ENCODE results near the gene LMBR1. TPM values are rescaled to one million over a fixed set of nuclear protein-coding genes. Genes with fewer than 3 reads are reported as not detected.

Gene LMBR1
- total RNA-seq, 6 experiments from 2014 or later, result 33.1 to 37.8 (median 36.1) TPM

- no peak for TF ChIP-seq CTCF (IDR thresholded peaks at IDR 0.05)
- peaks cover 8% of the 10 kb centered on the region for H3K27me3 Mint-ChIP-seq (ENCODE audit: insufficient read depth)
- no peaks in the 10 kb centered on the region for H3K4me1 Mint-ChIP-seq (ENCODE audit: low read depth)
- no peak overlapping the region for H3K4me3 Mint-ChIP-seq
- no peak overlapping the region for H3K27ac Mint-ChIP-seq
- no peak for DNase-seq
- peaks cover 19% of the 10 kb centered on the region; the same call in 1 of the 2 replicates for H3K9me3 Mint-ChIP-seq
- H3K36me3 Mint-ChIP-seq (ENCODE audit: low read depth), result no peaks in the 10 kb centered on the region; the same call in 1 of the 2 replicates
Observed at GRCh38 chr7:156629873-156630272, 263.1 kb downstream of the LMBR1 start.

- Mint-ChIP-seq H3K9me3 (peaks cover 19% of the 10 kb centered on the region; the same call in 1 of the 2 replicates), H3K4me1 (ENCODE audit: low read depth) (no peaks in the 10 kb centered on the region), H3K27ac (no peak overlapping the region), H3K4me3 (no peak overlapping the region), H3K27me3 (ENCODE audit: insufficient read depth) (peaks cover 8% of the 10 kb centered on the region), H3K36me3 (ENCODE audit: low read depth) (no peaks in the 10 kb centered on the region; the same call in 1 of the 2 replicates)
- no peak for DNase-seq
- no peak for TF ChIP-seq CTCF (IDR thresholded peaks at IDR 0.05)
Observed at GRCh38 chr7:156628562-156628961, 264.4 kb downstream of the LMBR1 start.

Other genes starting within 250 kb of the LMBR1 start
- 10 to 100 TPM; 13.1 to 21.1 (median 14.9) TPM for gene NOM1, start 56.5 kb upstream of the LMBR1 start, total RNA-seq (2021; fragmentation: NEBNext Ultra II Directional; extraction: Animal tissue kit (Norgen Biotek cat#: 25700))
- gene MNX1, start 117.5 kb upstream of the LMBR1 start, total RNA-seq (2021; fragmentation: NEBNext Ultra II Directional; extraction: Animal tissue kit (Norgen Biotek cat#: 25700)), result not detected
- gene UBE3C, start 245.7 kb upstream of the LMBR1 start, total RNA-seq (2021; fragmentation: NEBNext Ultra II Directional; extraction: Animal tissue kit (Norgen Biotek cat#: 25700)), result 10 to 100 TPM; 64.2 to 80.1 (median 73.1) TPM